IMR-90 (cell line): Measurements from ENCODE around the gene DDAH2. TPM values are rescaled to one million over a fixed set of nuclear protein-coding genes. Genes with fewer than 3 reads are reported as not detected.

Experiments
- ATAC-seq: fragments of 200-7000 bp; cut with Tn5 transposase; 2 replicates; pipeline ENCODE4 v1.9.1; 2020; ENCODE audit warnings: low read depth, mild to moderate bottlenecking, moderate library complexity
- BruUV-seq: library from RNA; stranded (reverse); fragments of 400-500 nt; replicated peaks from 2 replicates; lab custom pipeline; 2021; lab: Mats Ljungman, UMichigan
- CTCF ChIA-PET: fragments of 300-600 bp; formaldehyde crosslinking; extraction: SDS; loops from one replicate; lab custom pipeline; 2021; ENCODE audit warnings: antibody characterized with exemption; lab: Yijun Ruan, JAX
- POLR2A ChIA-PET: fragments of 300-600 bp; sonication (Branson Sonifier 250); formaldehyde crosslinking; loops from one replicate; lab custom pipeline; 2022; ENCODE audit warnings: antibody characterized with exemption; ENCODE audit not compliant: unreplicated experiment; lab: Charles Lee
- DNase-seq: peaks from one replicate; pipeline ENCODE4 v3.0.0; 2013
- H2AFZ ChIP-seq: replicated peaks from 2 replicates; pipeline ENCODE3; 2013; ENCODE audit warnings: low read length, mild to moderate bottlenecking; ENCODE audit not compliant: poor library complexity
- H2AK5ac ChIP-seq: 2 replicates; pipeline ENCODE4 v1.6.1; 2013; ENCODE audit warnings: low read depth, low read length, inconsistent platforms
- H2AK9ac ChIP-seq: replicated peaks from 2 replicates; pipeline ENCODE3; 2013; ENCODE audit warnings: mild to moderate bottlenecking, low read depth, low read length, moderate library complexity; ENCODE audit not compliant: poor library complexity
- H2BK120ac ChIP-seq: 2 replicates; pipeline ENCODE4 v1.6.1; 2013; ENCODE audit warnings: low read depth, low read length, inconsistent platforms
- H2BK15ac ChIP-seq: 3 replicates; pipeline ENCODE4 v1.6.1; 2013; ENCODE audit warnings: low read depth, low read length, inconsistent platforms
- H2BK20ac ChIP-seq: 2 replicates; pipeline ENCODE4 v1.6.1; 2013; ENCODE audit warnings: low read depth, mild to moderate bottlenecking, inconsistent platforms, low read length, moderate library complexity
- H2BK5ac ChIP-seq: 2 replicates; pipeline ENCODE4 v1.6.1; 2013; ENCODE audit warnings: mild to moderate bottlenecking, low read depth, low read length, inconsistent platforms; ENCODE audit not compliant: poor library complexity, severe bottlenecking
- H3K14ac ChIP-seq: replicated peaks from 2 replicates; pipeline ENCODE4 v1.6.1; 2013; ENCODE audit warnings: low read depth, low read length, inconsistent platforms
- H3K18ac ChIP-seq: 2 replicates; pipeline ENCODE4 v1.6.1; 2013; ENCODE audit warnings: low read depth, low read length, control low read depth
- H3K23ac ChIP-seq: 2 replicates; pipeline ENCODE4 v1.6.1; 2013; ENCODE audit warnings: low read depth, low read length, inconsistent platforms
- H3K27ac ChIP-seq: 2 replicates; pipeline ENCODE4 v1.5.1; 2013; ENCODE audit warnings: mild to moderate bottlenecking, control low read depth, low read length; ENCODE audit not compliant: insufficient read depth
- H3K27me3 ChIP-seq: 2 replicates; pipeline ENCODE4 v1.6.1; 2013; ENCODE audit warnings: low read length; ENCODE audit not compliant: control insufficient read depth, insufficient read depth
- H3K36me3 ChIP-seq: 2 replicates; pipeline ENCODE4 v1.6.1; 2013; ENCODE audit warnings: low read length, mixed read lengths; ENCODE audit not compliant: control insufficient read depth, insufficient read depth
- H3K4ac ChIP-seq: 2 replicates; pipeline ENCODE4 v1.6.1; 2013; ENCODE audit warnings: low read depth, low read length, inconsistent platforms
- H3K4me1 ChIP-seq: 2 replicates; pipeline ENCODE4 v1.6.1; 2013; ENCODE audit warnings: low read length, mixed read lengths; ENCODE audit not compliant: control insufficient read depth, insufficient read depth
- H3K4me2 ChIP-seq: 2 replicates; pipeline ENCODE4 v1.6.1; 2013; ENCODE audit warnings: low read depth, mild to moderate bottlenecking, control low read depth, low read length, moderate library complexity
- H3K4me3 ChIP-seq: 2 replicates; pipeline ENCODE4 v1.5.1; 2013; ENCODE audit warnings: low read depth, mild to moderate bottlenecking, control low read depth, low read length, moderate library complexity; ENCODE audit not compliant: insufficient read depth
- H3K56ac ChIP-seq: 2 replicates; pipeline ENCODE4 v1.6.1; 2013; ENCODE audit warnings: low read length, inconsistent platforms; ENCODE audit not compliant: insufficient read depth; ENCODE audit errors: extremely low read depth
- H3K79me1 ChIP-seq, 2 experiments: 2 replicates each; pipeline ENCODE4 v1.6.1; 2013; ENCODE audit warnings: low read length in 2 of 2, inconsistent platforms in 1 of 2, low read depth in 1 of 2
- H3K9ac ChIP-seq: 2 replicates; pipeline ENCODE4 v1.6.1; 2013; ENCODE audit warnings: low read depth, low read length, control low read depth
- H3K9me1 ChIP-seq: 2 replicates; pipeline ENCODE4 v1.6.1; 2013; ENCODE audit warnings: low read length, inconsistent platforms; ENCODE audit not compliant: insufficient read depth
- H3K9me3 ChIP-seq: 2 replicates; pipeline ENCODE4 v1.6.1; 2013; ENCODE audit warnings: low read length; ENCODE audit not compliant: control insufficient read depth, insufficient read depth
- H4K20me1 ChIP-seq: 2 replicates; pipeline ENCODE4 v1.6.1; 2013; ENCODE audit warnings: low read length, inconsistent platforms; ENCODE audit not compliant: insufficient read depth
- H4K5ac ChIP-seq: 2 replicates; pipeline ENCODE4 v1.6.1; 2013; ENCODE audit warnings: mild to moderate bottlenecking, low read depth, low read length, control low read depth
- H4K8ac ChIP-seq, 2 experiments: 2 replicates each; pipeline ENCODE4 v1.6.1; 2013; ENCODE audit warnings: low read depth in 2 of 2, low read length in 2 of 2, control low read depth in 1 of 2, inconsistent platforms in 1 of 2
- H4K91ac ChIP-seq: 2 replicates; pipeline ENCODE4 v1.6.1; 2013; ENCODE audit warnings: low read depth, low read length, inconsistent platforms; ENCODE audit not compliant: insufficient read depth
- CEBPB ChIP-seq: IDR thresholded peaks from 2 replicates; pipeline ENCODE4 v1.6.1; 2012; ENCODE audit warnings: low read depth, low read length, improper control_type of control experiment
- CTCF ChIP-seq: conservative IDR thresholded peaks from 2 replicates; pipeline ENCODE4 v1.5.1; 2012; ENCODE audit warnings: mild to moderate bottlenecking, low read depth, low read length, improper control_type of control experiment
- FOS ChIP-seq: fragments of 150-350 bp; IDR thresholded peaks from 2 replicates; pipeline ENCODE4 v1.6.1; 2016; ENCODE audit warnings: low read depth, low read length
- MAZ ChIP-seq: IDR thresholded peaks from 2 replicates; pipeline ENCODE4 v1.6.1; 2012; ENCODE audit warnings: low read depth, mild to moderate bottlenecking, low read length, improper control_type of control experiment, moderate library complexity, borderline replicate concordance
- RAD21 ChIP-seq: IDR thresholded peaks from 2 replicates; pipeline ENCODE4 v1.6.1; 2012; ENCODE audit warnings: low read length, improper control_type of control experiment
- RFX5 ChIP-seq: IDR thresholded peaks from 2 replicates; pipeline ENCODE4 v1.8.0; 2012; ENCODE audit warnings: low read depth, mild to moderate bottlenecking, low read length, moderate library complexity
- USF2 ChIP-seq: fragments of 150-350 bp; IDR thresholded peaks from 2 replicates; pipeline ENCODE4 v1.6.1; 2017; ENCODE audit warnings: mild to moderate bottlenecking, antibody characterized with exemption, low read length, low read depth
- WGBS, 2 experiments: methylation state at CpG; one replicate each; pipeline versions ENCODE4 v1.1.5 to v1.1.7; 2013; ENCODE audit warnings: missing lambda C conversion rate in 2 of 2; ENCODE audit not compliant: insufficient read length in 1 of 2; ENCODE audit errors: extremely low coverage in 2 of 2; 5-methylcytosine and 5-hydroxymethylcytosine counted together
- dilution Hi-C: fragments of 300-500 bp; cut with HindIII; formaldehyde crosslinking; loops from one replicate; pipeline ENCODE4 v1.14.3; 2018; ENCODE audit warnings: low sequenced_read_pairs; ENCODE audit not compliant: unreplicated experiment
- in situ Hi-C: fragments of 300-500 bp; cut with MboI; formaldehyde crosslinking; loops from 3 replicates; pipeline ENCODE4 v1.14.3; 2019; ENCODE audit warnings: low sequenced_read_pairs, inconsistent platforms, mixed read lengths
- intact Hi-C: fragments of 100-400 bp; cut with micrococcal nuclease; formaldehyde crosslinking; loops from 2 replicates; pipeline ENCODE4 v1.10.0; 2022
- polyA plus RNA-seq, 3 experiments: library from polyadenylated mRNA; depleted of rRNA; stranded (reverse); fragments of >200 nt; gene quantifications; 2 replicates each; pipeline ENCODE4 v1.2.3, GENCODE V29; 2012; ENCODE audit warnings: low replicate concordance in 1 of 3
- total RNA-seq: library from RNA; depleted of rRNA; stranded (reverse); fragments of >200 nt; gene quantifications from 2 replicates; pipeline ENCODE4 v1.2.3, GENCODE V29; 2012

DDAH2 gene
- total and polyA plus RNA-seq, 2 of the 4 experiments (the other 2 are of a cell fraction): 40.7 to 57.9 TPM

- Histone ChIP-seq H3K4me3 (no peak overlapping the region), H3K9me1 (peaks cover 5% of the 10 kb centered on the region), H2AK5ac (peak overlapping the region; percentile 34; the same call in 1 of the 2 replicates), H2BK120ac (no peak overlapping the region), H3K9ac (0 out of 2 replicates have a peak overlapping the region, but pooled peaks have one; percentile 0), H3K4ac (0 out of 2 replicates have a peak overlapping the region, but pooled peaks have one; percentile 17), H3K9me3 (no peaks in the 10 kb centered on the region), H3K79me1 (peaks cover 0 to 60% of the 10 kb centered on the region in 2 experiments; a peak in 3 of 4 replicates), H3K4me2 (no peak overlapping the region; the same call in 1 of the 2 replicates), H2BK15ac (no peak overlapping the region), H3K4me1 (peaks cover 7% of the 10 kb centered on the region), H3K18ac (no peak overlapping the region), H3K56ac (no peak overlapping the region), H2BK20ac (no peak overlapping the region), H4K20me1 (peaks cover 38% of the 10 kb centered on the region), H4K91ac (no peak overlapping the region), H3K27me3 (no peaks in the 10 kb centered on the region), H3K23ac (0 out of 2 replicates have a peak overlapping the region, but pooled peaks have one; percentile 31), H3K36me3 (peaks cover 50% of the 10 kb centered on the region), H4K5ac (no peak overlapping the region), H2BK5ac (no peak overlapping the region), H3K14ac (no peak overlapping the region), H2AK9ac (peak overlapping the region; percentile 81), H4K8ac (no peak overlapping the region), H2AFZ (no peak overlapping the region), H3K27ac (no peak overlapping the region)
- intact Hi-C loops: loop anchor here (2.0 kb wide), 1 partner anchor 28 kb away; the partner anchor contains the start of gene ABHD16A
- POLR2A ChIA-PET: interaction anchor here (0.6 to 1.0 kb wide), 3 partner anchors 26 to 97 kb away, joined by 3 to 11 read pairs (median 3); partner anchors contain the start of gene HSPA1B
- BruUV-seq: no TSS peak
- 89% methylated on average over 3 of the region's 11 CpGs; no CpG with 5 or more reads in 1 of the 2 experiments for WGBS, 2 experiments
- no peak for DNase-seq
- CTCF ChIA-PET: interaction anchor here (0.9 kb wide), 1 partner anchor 19 kb away, joined by 3 read pairs; no protein-coding TSS in a partner anchor
- dilution Hi-C loops: no loop called here
- in situ Hi-C loops: no loop called here
- TF ChIP-seq FOS: no peak
- no peak for TF ChIP-seq MAZ
- TF ChIP-seq USF2: no peak
- no peak for TF ChIP-seq RFX5
- no peak for TF ChIP-seq RAD21
- TF ChIP-seq CEBPB: no peak
- TF ChIP-seq CTCF: no peak
- no peak for ATAC-seq
Measured at GRCh38 chr6:31730631-31731086, 1.6 kb upstream of the DDAH2 start.
